Measurements from ENCODE around the gene INPP5F. TPM values are rescaled to one million over a fixed set of nuclear protein-coding genes. Genes with fewer than 3 reads are reported as not detected.

The INPP5F gene
- total and polyA plus RNA-seq, 9 of the 15 experiments (the other 6 are each of a cell fraction or from before 2014, with no cell fraction given): 1.6 to 7.3 (median 6.0) TPM

DNA sequence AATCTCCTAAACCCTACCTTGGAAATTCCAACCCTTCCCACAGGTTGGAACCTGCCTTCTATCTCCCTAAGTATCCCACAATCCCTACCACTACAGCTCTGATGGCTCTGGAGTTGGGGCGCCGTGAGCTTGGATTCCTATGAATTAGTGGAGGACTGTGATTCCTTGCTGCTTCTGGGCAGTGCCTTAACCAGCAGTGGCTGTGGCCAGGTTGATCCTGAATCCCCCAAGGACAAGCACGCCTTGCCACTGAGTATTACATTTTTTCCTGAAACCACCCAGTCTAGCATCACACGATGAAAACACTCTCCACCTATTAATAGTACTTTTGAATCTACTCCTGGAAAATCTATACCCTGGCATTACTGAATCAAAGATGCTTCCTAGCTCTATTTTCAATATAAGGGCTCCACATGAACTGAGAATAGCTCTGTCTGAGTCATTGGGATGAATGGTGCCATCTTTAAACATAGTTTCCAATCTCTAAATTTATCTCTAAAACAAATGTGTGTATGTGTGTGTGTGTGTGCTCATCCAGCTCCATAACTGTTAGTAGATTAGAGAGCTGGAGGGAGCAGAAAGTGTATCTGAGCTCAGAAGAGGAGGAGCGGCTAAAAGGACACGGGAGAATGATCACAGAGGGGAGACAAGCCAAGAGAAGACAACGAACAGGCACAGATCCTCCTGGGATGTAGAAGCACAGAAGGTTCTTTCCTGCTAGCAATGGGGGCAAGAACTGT, 11.9 kb upstream of the INPP5F start:
- CTCF ChIA-PET (ENCODE audit: low intra/inter-chr PET ratio): no interaction called here
- Histone ChIP-seq H3K36me3 (ENCODE audit: control insufficient read depth, insufficient read depth, low read length) (no peaks in the 10 kb centered on the region), H3K9me1 (ENCODE audit: control insufficient read depth, insufficient read depth, low read length) (no peaks in the 10 kb centered on the region), H3K9me3 (replicated peaks; ENCODE audit: control insufficient read depth, insufficient read depth, low read depth, low read length) (no peaks in the 10 kb centered on the region), H3K9ac (ENCODE audit: insufficient read depth in 1 of 2, low read depth in 2 of 2, low read length in 2 of 2) (no peak overlapping the region), H3K27ac (ENCODE audit: extremely low read depth, low read depth, low read length) (no peak overlapping the region), H3K79me2 (ENCODE audit: control insufficient read depth, insufficient read depth, low read length) (no peaks in the 10 kb centered on the region), H3K27me3 (ENCODE audit: control insufficient read depth in 2 of 2, insufficient read depth in 2 of 2, low read length in 2 of 2) (no peaks in the 10 kb centered on the region), H2AFZ (ENCODE audit: low read depth, low read length) (peak overlapping the region; percentile 40; the same call in 1 of the 2 replicates), H3K4me3 (no peak overlapping the region), H3K4me2 (ENCODE audit: insufficient read depth, low read length) (no peak overlapping the region), H3K4me1 (replicated peaks in 1 of 2; ENCODE audit: control insufficient read depth in 2 of 2, insufficient read depth in 2 of 2, low read length in 2 of 2) (no peaks in the 10 kb centered on the region), H4K20me1 (replicated peaks; ENCODE audit: control insufficient read depth, insufficient read depth, low read length) (no peaks in the 10 kb centered on the region)
- in situ Hi-C loops (cut with MboI): no loop called here
- no peak for FAIRE-seq
- ATAC-seq: no peak
- no peak for DNase-seq (ENCODE audit: extremely low read depth in 1 of 4, low spot score in 3 of 4)
- no TSS peak for BruUV-seq (replicated peaks)
- WGBS (ENCODE audit: insufficient coverage, low coverage, missing lambda C conversion rate): 13% methylated on average over 6 of the region's 7 CpGs
- intact Hi-C loops (cut with micrococcal nuclease): no loop called here
- POLR2A ChIA-PET: interaction anchor here (1.0 to 1.8 kb wide), 3 partner anchors 10 to 58 kb away, joined by 3 to 6 read pairs (median 4); partner anchors contain the start of gene INPP5F
- TF ChIP-seq RBM14 (IDR thresholded peaks at IDR 0.05; ENCODE audit: borderline replicate concordance, insufficient read depth, low read depth, low read length): no peak
- TF ChIP-seq, protein P1, sequence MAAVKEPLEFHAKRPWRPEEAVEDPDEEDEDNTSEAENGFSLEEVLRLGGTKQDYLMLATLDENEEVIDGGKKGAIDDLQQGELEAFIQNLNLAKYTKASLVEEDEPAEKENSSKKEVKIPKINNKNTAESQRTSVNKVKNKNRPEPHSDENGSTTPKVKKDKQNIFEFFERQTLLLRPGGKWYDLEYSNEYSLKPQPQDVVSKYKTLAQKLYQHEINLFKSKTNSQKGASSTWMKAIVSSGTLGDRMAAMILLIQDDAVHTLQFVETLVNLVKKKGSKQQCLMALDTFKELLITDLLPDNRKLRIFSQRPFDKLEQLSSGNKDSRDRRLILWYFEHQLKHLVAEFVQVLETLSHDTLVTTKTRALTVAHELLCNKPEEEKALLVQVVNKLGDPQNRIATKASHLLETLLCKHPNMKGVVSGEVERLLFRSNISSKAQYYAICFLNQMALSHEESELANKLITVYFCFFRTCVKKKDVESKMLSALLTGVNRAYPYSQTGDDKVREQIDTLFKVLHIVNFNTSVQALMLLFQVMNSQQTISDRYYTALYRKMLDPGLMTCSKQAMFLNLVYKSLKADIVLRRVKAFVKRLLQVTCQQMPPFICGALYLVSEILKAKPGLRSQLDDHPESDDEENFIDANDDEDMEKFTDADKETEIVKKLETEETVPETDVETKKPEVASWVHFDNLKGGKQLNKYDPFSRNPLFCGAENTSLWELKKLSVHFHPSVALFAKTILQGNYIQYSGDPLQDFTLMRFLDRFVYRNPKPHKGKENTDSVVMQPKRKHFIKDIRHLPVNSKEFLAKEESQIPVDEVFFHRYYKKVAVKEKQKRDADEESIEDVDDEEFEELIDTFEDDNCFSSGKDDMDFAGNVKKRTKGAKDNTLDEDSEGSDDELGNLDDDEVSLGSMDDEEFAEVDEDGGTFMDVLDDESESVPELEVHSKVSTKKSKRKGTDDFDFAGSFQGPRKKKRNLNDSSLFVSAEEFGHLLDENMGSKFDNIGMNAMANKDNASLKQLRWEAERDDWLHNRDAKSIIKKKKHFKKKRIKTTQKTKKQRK (IDR thresholded peaks at IDR 0.05; ENCODE audit: borderline replicate concordance, low read depth, low read length): no peak
- TF ChIP-seq, protein P2, sequence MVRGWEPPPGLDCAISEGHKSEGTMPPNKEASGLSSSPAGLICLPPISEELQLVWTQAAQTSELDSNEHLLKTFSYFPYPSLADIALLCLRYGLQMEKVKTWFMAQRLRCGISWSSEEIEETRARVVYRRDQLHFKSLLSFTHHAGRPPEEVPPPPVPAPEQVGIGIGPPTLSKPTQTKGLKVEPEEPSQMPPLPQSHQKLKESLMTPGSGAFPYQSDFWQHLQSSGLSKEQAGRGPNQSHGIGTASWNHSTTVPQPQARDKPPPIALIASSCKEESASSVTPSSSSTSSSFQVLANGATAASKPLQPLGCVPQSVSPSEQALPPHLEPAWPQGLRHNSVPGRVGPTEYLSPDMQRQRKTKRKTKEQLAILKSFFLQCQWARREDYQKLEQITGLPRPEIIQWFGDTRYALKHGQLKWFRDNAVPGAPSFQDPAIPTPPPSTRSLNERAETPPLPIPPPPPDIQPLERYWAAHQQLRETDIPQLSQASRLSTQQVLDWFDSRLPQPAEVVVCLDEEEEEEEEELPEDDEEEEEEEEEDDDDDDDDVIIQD (CRISPR knock-in tag; IDR thresholded peaks at IDR 0.05): no peak
- TF ChIP-seq, protein P3, sequence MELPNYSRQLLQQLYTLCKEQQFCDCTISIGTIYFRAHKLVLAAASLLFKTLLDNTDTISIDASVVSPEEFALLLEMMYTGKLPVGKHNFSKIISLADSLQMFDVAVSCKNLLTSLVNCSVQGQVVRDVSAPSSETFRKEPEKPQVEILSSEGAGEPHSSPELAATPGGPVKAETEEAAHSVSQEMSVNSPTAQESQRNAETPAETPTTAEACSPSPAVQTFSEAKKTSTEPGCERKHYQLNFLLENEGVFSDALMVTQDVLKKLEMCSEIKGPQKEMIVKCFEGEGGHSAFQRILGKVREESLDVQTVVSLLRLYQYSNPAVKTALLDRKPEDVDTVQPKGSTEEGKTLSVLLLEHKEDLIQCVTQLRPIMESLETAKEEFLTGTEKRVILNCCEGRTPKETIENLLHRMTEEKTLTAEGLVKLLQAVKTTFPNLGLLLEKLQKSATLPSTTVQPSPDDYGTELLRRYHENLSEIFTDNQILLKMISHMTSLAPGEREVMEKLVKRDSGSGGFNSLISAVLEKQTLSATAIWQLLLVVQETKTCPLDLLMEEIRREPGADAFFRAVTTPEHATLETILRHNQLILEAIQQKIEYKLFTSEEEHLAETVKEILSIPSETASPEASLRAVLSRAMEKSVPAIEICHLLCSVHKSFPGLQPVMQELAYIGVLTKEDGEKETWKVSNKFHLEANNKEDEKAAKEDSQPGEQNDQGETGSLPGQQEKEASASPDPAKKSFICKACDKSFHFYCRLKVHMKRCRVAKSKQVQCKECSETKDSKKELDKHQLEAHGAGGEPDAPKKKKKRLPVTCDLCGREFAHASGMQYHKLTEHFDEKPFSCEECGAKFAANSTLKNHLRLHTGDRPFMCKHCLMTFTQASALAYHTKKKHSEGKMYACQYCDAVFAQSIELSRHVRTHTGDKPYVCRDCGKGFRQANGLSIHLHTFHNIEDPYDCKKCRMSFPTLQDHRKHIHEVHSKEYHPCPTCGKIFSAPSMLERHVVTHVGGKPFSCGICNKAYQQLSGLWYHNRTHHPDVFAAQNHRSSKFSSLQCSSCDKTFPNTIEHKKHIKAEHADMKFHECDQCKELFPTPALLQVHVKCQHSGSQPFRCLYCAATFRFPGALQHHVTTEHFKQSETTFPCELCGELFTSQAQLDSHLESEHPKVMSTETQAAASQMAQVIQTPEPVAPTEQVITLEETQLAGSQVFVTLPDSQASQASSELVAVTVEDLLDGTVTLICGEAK (IDR thresholded peaks at IDR 0.05): no peak
- TF ChIP-seq, protein P3 (CRISPR knock-in tag; IDR thresholded peaks at IDR 0.05): no peak

All from K562 (cell line).